Esophagus muscularis mucosa (tissue), 4 donors: Measurements from ENCODE around the gene NUDT3. TPM values are rescaled to one million over a fixed set of nuclear protein-coding genes. Genes with fewer than 3 reads are reported as not detected.

Experiments
- DNase-seq: peaks from one replicate; pipeline ENCODE4 v3.0.0-alpha.2; 2017; ENCODE audit errors: extremely low spot score
- H3K27ac ChIP-seq, 4 donors: fragments of 200-600 bp; sonication (generic); replicated peaks in 1 of 4; 1 replicate in 3 of 4; 2 replicates in 1 of 4; pipeline ENCODE4 v1.5.1; 2016 to 2019; ENCODE audit warnings: mild to moderate bottlenecking in 1 of 4
- H3K27me3 ChIP-seq, 4 donors: fragments of 200-600 bp; sonication (generic); one replicate each; pipeline versions ENCODE4 v1.5.1 to v1.6.0; 2016 to 2019
- H3K36me3 ChIP-seq, 4 donors: fragments of 200-600 bp; sonication (generic); one replicate each; pipeline ENCODE4 v1.5.1; 2016 to 2019
- H3K4me1 ChIP-seq, 4 donors: fragments of 200-600 bp; sonication (generic); one replicate each; pipeline ENCODE4 v1.5.1; 2016 to 2019
- H3K4me3 ChIP-seq, 4 donors: fragments of 200-600 bp; sonication (generic); 1 replicate in 2 of 4; 2 replicates in 2 of 4; pipeline ENCODE4 v1.5.1; 2016 to 2019; ENCODE audit warnings: mild to moderate bottlenecking in 4 of 4, moderate library complexity in 1 of 4
- H3K9me3 ChIP-seq, 4 donors: fragments of 200-600 bp; sonication (generic); 1 replicate in 3 of 4; 2 replicates in 1 of 4; pipeline ENCODE4 v1.5.1; 2016 to 2019
- EP300 ChIP-seq: sonication (generic); formaldehyde crosslinking; IDR thresholded peaks from one replicate; pipeline ENCODE4 v1.6.1; 2017; ENCODE audit warnings: antibody characterized with exemption
- POLR2A ChIP-seq: fragments of 450-650 bp; IDR thresholded peaks from one replicate; pipeline ENCODE4 v1.6.1; 2017; ENCODE audit warnings: antibody characterized with exemption, moderate library complexity, mild to moderate bottlenecking, low read depth
- POLR2AphosphoS5 ChIP-seq, 2 donors: sonication (generic); formaldehyde crosslinking; IDR thresholded peaks; one replicate each; pipeline ENCODE4 v1.6.1; 2017; ENCODE audit warnings: antibody characterized with exemption in 2 of 2
- WGBS: methylation state at CpG from one replicate; pipeline ENCODE4 v1.1.5; 2018; 5-methylcytosine and 5-hydroxymethylcytosine counted together
- intact Hi-C: fragments of 100-400 bp; cut with DNase I; formaldehyde crosslinking; loops from one replicate; pipeline ENCODE4 v1.15.1; 2023
- total RNA-seq, 4 donors: library from RNA; depleted of rRNA; stranded (reverse); fragments of >200 nt; gene quantifications; one replicate each; pipeline versions ENCODE4 v1.1.0 to v1.2.1, GENCODE V29; 2016
- TF ChIP-seq, protein P1 (sequence below), 3 experiments: fragments of 200-600 bp in 2 of 3; fragments of 450-650 bp in 1 of 3; sonication (generic) in 2 of 3; IDR thresholded peaks; one replicate each; pipeline ENCODE4 v1.5.1; 2017 to 2019; ENCODE audit warnings: antibody characterized with exemption in 3 of 3, mild to moderate bottlenecking in 2 of 3, moderate library complexity in 1 of 3

The NUDT3 gene
- total RNA-seq, 4 donors from 2014 or later = 37.1 to 57.2 (median 47.4) TPM

- intact Hi-C loops = no loop called here
- WGBS = no CpG with 5 or more reads among the region's 78 CpGs
- DNase-seq = no peak
Measured at GRCh38 chr6:34237316-34237721, 155.2 kb downstream of the NUDT3 start.

DNA sequence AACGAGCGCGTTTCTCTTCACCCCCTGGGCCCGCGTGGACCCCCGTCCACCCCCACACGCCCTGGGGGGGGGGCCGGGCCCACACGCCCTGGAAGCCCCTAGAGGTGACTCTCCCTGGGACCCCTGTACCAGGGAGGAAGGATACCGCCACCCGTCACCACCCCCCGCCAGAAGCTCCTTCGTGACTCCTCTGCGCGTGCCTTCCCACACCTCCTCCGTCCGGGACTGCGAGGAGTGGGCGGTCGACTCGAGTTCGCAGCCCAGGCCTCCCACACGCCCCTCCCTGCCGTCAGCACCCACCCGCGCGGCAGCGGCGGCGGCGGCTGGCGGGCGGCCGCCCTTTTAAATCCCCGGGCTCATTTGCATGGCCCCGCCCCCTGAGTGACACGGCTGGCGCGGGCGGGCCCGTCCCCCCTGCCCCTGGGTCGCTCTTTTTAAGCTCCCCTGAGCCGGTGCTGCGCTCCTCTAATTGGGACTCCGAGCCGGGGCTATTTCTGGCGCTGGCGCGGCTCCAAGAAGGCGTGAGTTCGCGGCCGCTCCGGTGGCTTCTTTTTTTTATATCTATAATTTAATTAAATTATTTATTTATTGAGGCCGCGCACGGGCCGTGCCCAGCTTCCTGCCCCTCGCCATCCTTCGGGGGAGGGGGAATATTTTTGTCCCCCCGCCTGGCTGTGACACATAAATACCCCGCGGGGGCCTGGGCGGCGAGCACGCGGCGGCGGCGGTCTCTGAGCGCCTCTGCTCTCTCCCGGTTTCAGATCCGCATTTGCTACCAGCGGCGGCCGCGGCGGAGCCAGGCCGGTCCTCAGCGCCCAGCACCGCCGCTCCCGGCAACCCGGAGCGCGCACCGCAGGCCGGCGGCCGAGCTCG lies 155.8 kb downstream of the NUDT3 start, which contains the start of gene HMGA1:
TSS of gene HMGA1 (plus strand) at position 431 of the 873 bp plus-strand sequence. CDS start 3,908 bp downstream, outside the sequence.
- H3K27ac ChIP-seq = peak within 1 kb of the TSS; percentile 90 to 93 (median 91)
- H3K9me3 ChIP-seq = no peaks in the 10 kb centered on the region
- H3K4me1 ChIP-seq = peaks cover 20 to 29% (median 28%) of the 10 kb centered on the region in 4 donors
- TF ChIP-seq POLR2AphosphoS5 (IDR thresholded peaks at IDR 0.05) = peak; percentile 71 to 88
- TF ChIP-seq POLR2A = peak; percentile 48
- TF ChIP-seq EP300 = no peak
- 0% methylated on average over 33 of the region's 91 CpGs for WGBS
- H3K27me3 ChIP-seq = no peaks in the 10 kb centered on the region
- intact Hi-C loops = no loop called here
- H3K4me3 ChIP-seq = peak within 1 kb of the TSS; percentile 76 to 84 (median 80)
- H3K36me3 ChIP-seq = peaks cover 4 to 13% (median 8%) of the 10 kb centered on the region in 4 donors
- peak; percentile 96 for DNase-seq

More at GRCh38 chr6:34237316-34237721, 155.2 kb downstream of the NUDT3 start:
- peak overlapping the region; percentile 90 to 93 (median 91) for H3K27ac ChIP-seq
- H3K4me1 ChIP-seq = peaks cover 20 to 29% (median 28%) of the 10 kb centered on the region in 4 donors
- peaks cover 6 to 18% (median 12%) of the 10 kb centered on the region in 4 donors for H3K36me3 ChIP-seq
- H3K9me3 ChIP-seq = no peaks in the 10 kb centered on the region
- no peaks in the 10 kb centered on the region for H3K27me3 ChIP-seq
- TF ChIP-seq POLR2A (no peak), POLR2AphosphoS5 (IDR thresholded peaks at IDR 0.05) (no peak), EP300 (no peak)
- TF ChIP-seq, protein P1, sequence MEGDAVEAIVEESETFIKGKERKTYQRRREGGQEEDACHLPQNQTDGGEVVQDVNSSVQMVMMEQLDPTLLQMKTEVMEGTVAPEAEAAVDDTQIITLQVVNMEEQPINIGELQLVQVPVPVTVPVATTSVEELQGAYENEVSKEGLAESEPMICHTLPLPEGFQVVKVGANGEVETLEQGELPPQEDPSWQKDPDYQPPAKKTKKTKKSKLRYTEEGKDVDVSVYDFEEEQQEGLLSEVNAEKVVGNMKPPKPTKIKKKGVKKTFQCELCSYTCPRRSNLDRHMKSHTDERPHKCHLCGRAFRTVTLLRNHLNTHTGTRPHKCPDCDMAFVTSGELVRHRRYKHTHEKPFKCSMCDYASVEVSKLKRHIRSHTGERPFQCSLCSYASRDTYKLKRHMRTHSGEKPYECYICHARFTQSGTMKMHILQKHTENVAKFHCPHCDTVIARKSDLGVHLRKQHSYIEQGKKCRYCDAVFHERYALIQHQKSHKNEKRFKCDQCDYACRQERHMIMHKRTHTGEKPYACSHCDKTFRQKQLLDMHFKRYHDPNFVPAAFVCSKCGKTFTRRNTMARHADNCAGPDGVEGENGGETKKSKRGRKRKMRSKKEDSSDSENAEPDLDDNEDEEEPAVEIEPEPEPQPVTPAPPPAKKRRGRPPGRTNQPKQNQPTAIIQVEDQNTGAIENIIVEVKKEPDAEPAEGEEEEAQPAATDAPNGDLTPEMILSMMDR (IDR thresholded peaks at IDR 0.05) = no peak
- peak overlapping the region; percentile 76 to 84 (median 80) for H3K4me3 ChIP-seq

- peak overlapping the region; percentile 90 to 93 (median 91) for H3K27ac ChIP-seq
- intact Hi-C loops = no loop called here
- H3K36me3 ChIP-seq = peaks cover 0 to 8% (median 5%) of the 10 kb centered on the region in 4 donors
- WGBS = 43% methylated on average over 9 of the region's 13 CpGs
- no peak for DNase-seq
- peak overlapping the region; percentile 76 to 84 (median 80) for H3K4me3 ChIP-seq
- no peaks in the 10 kb centered on the region for H3K27me3 ChIP-seq
- no peaks in the 10 kb centered on the region for H3K9me3 ChIP-seq
- H3K4me1 ChIP-seq = peaks cover 20 to 29% (median 28%) of the 10 kb centered on the region in 4 donors
- TF ChIP-seq POLR2AphosphoS5 (IDR thresholded peaks at IDR 0.05) (no peak), EP300 (no peak), POLR2A (no peak)
- TF ChIP-seq, protein P1 (IDR thresholded peaks at IDR 0.05) = no peak
Measured at GRCh38 chr6:34236131-34236442, 156.4 kb downstream of the NUDT3 start.

GRCh38 chr6:34235307-34236130 lies 156.9 kb downstream of the NUDT3 start:
- DNase-seq = no peak
- Histone ChIP-seq H3K4me3 (peak overlapping the region; percentile 76 to 84 (median 80)), H3K9me3 (no peaks in the 10 kb centered on the region), H3K27ac (peak overlapping the region; percentile 90 to 93 (median 91)), H3K27me3 (no peaks in the 10 kb centered on the region), H3K36me3 (peaks cover 0 to 2% (median under 1%) of the 10 kb centered on the region in 4 donors), H3K4me1 (peaks cover 20 to 29% (median 28%) of the 10 kb centered on the region in 4 donors)
- TF ChIP-seq, protein P1 (IDR thresholded peaks at IDR 0.05) = no peak
- TF ChIP-seq EP300 (no peak), POLR2AphosphoS5 (IDR thresholded peaks at IDR 0.05) (peak; percentile 3 to 7), POLR2A (no peak)
- WGBS = 38% methylated on average over 47 of the region's 75 CpGs
- intact Hi-C loops = no loop called here
